Measurements from ENCODE around the gene KCNK6.

KCNK6 gene

GRCh38 chr19:38319421-38320258, at the start of gene KCNK6:
KCNK6 (plus strand) TSS chr19:38319845; CDS start chr19:38319951, 106 bp downstream.
- no peak for DNase-seq (ENCODE audit: low read depth)

GRCh38 chr19:38270587-38271167, 49.0 kb upstream of the KCNK6 start:
- no peak for DNase-seq (ENCODE audit: low read depth)

- DNase-seq (ENCODE audit: low read depth): no peak
Observed at GRCh38 chr19:38273499-38273898, 46.1 kb upstream of the KCNK6 start.

GRCh38 chr19:38274739-38275138, 44.9 kb upstream of the KCNK6 start:
- no peak for DNase-seq (ENCODE audit: low read depth)

- DNase-seq (ENCODE audit: low read depth): no peak
Observed at GRCh38 chr19:38276942-38277517, 42.6 kb upstream of the KCNK6 start.

- no peak for DNase-seq (ENCODE audit: low read depth)
Observed at GRCh38 chr19:38277549-38277948, 42.1 kb upstream of the KCNK6 start.

GRCh38 chr19:38277969-38278680, 41.5 kb upstream of the KCNK6 start:
- DNase-seq (ENCODE audit: low read depth): no peak

- no peak for DNase-seq (ENCODE audit: low read depth)
Observed at GRCh38 chr19:38278751-38279150, 40.9 kb upstream of the KCNK6 start.

- DNase-seq (ENCODE audit: low read depth): no peak
Observed at GRCh38 chr19:38280030-38280921, 39.4 kb upstream of the KCNK6 start.

GRCh38 chr19:38281811-38282566, 37.7 kb upstream of the KCNK6 start:
- no peak for DNase-seq (ENCODE audit: low read depth)

- DNase-seq (ENCODE audit: low read depth): no peak
Observed at GRCh38 chr19:38283271-38283670, 36.4 kb upstream of the KCNK6 start.

- DNase-seq (ENCODE audit: low read depth): no peak
Observed at GRCh38 chr19:38284422-38284821, 35.2 kb upstream of the KCNK6 start.

GRCh38 chr19:38285567-38285966, 34.1 kb upstream of the KCNK6 start:
- no peak for DNase-seq (ENCODE audit: low read depth)

- DNase-seq (ENCODE audit: low read depth): no peak
Observed at GRCh38 chr19:38287604-38288003, 32.0 kb upstream of the KCNK6 start.

- DNase-seq (ENCODE audit: low read depth): no peak
Observed at GRCh38 chr19:38288123-38288855, 31.4 kb upstream of the KCNK6 start.

GRCh38 chr19:38289955-38290354, 29.7 kb upstream of the KCNK6 start:
- no peak for DNase-seq (ENCODE audit: low read depth)

GRCh38 chr19:38290631-38291147, 29.0 kb upstream of the KCNK6 start:
- no peak for DNase-seq (ENCODE audit: low read depth)

- no peak for DNase-seq (ENCODE audit: low read depth)
Observed at GRCh38 chr19:38291855-38292254, 27.8 kb upstream of the KCNK6 start.

- no peak for DNase-seq (ENCODE audit: low read depth)
Observed at GRCh38 chr19:38293281-38293680, 26.4 kb upstream of the KCNK6 start.

GRCh38 chr19:38294090-38294489, 25.6 kb upstream of the KCNK6 start:
- DNase-seq (ENCODE audit: low read depth): no peak

Measured in stromal cell of bone marrow (primary cell).